Activated naive CD8-positive, alpha-beta T cell treated with anti-CD3 and anti-CD28 coated beads, Interleukin-2, amount 50 U/mL, for 16 hours (primary cell): ENCODE measurements around the gene TSC22D4.
"Not testable (repeated sequence)": the region's sequence is repeated elsewhere in the genome, so short reads cannot be mapped to it uniquely, and the experiment has no call there.

Experiments
- DNase-seq: peaks from one replicate; pipeline ENCODE4 v3.0.0-alpha.2; 2020; ENCODE audit warnings: low read depth, low spot score

TSC22D4 gene

DNA sequence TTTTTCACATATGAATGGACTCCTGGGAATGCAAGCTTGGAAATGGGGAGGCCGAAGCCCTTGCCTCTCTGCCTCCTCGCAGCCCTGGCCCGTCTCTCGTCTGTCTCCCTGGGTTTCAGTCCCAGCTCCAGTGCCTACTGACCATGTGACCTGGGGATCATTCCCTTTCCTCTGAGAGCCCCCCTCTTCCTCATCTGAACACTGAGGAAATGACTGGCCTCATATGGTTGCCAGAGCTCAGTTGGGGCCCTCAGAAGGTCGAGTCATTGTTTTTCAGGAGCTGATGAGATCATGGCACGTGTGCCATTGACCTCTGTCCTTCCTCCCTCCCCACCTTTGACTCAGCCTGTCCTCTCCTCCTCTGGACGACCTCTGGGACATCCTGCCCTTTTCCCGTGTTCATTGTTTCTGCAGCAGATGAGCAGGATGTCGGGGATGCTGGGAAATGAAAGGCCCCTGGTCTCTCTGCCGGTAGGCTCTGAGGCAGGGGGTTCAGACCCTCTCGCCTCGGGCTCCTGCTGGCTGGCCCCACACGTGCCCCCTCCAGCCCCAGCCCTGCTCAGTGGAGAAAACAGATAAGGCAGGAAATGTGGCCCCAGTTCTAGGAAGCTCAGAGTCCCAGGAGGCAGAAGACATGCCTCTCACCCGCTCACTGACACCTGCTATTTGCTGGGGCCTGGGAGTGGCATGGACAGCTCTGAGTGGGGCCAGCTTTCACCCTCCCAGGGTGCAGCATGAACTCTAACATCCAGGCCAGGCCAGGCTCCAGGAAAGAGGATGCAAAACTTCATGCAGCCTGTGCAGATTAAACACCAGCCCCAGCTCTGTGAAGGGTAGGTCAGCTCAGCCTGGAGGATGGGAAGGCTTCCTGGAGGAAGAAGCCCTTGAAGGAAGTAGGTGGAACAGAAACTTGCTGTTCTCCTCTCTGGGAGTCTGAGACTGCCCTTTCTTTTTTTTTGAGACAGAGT lies 34.4 kb downstream of the TSC22D4 start:
- DNase-seq, result no peak

GRCh38 chr7:100443096-100443840 lies 35.7 kb downstream of the TSC22D4 start:
- no peak for DNase-seq

GRCh38 chr7:100441641-100442535 lies 37.1 kb downstream of the TSC22D4 start:
- DNase-seq, result no peak

- not testable (repeated sequence) for DNase-seq
Observed at GRCh38 chr7:100439244-100439643, 39.8 kb downstream of the TSC22D4 start.

DNA sequence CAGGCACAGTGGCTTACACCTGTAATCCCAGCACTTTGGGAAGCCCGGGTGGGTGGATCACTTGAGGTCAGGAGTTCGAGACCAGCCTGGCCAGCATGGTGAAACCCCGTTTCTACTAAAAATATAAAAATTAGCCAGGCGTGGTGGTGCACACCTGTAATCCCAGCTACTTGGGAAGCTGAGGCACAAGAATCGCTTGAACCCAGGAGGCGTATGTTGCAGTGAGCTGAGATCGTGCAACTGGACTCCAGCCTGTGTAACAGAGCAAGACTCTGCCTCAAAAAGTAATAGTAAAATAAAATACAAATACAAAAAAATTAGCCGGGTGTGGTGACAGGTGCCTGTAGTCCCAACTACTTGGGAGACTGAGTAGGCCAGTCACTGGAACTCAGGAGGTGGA lies 40.3 kb downstream of the TSC22D4 start:
- DNase-seq, result not testable (repeated sequence)

- DNase-seq, result no peak
Observed at GRCh38 chr7:100438172-100438571, 40.8 kb downstream of the TSC22D4 start.

DNA sequence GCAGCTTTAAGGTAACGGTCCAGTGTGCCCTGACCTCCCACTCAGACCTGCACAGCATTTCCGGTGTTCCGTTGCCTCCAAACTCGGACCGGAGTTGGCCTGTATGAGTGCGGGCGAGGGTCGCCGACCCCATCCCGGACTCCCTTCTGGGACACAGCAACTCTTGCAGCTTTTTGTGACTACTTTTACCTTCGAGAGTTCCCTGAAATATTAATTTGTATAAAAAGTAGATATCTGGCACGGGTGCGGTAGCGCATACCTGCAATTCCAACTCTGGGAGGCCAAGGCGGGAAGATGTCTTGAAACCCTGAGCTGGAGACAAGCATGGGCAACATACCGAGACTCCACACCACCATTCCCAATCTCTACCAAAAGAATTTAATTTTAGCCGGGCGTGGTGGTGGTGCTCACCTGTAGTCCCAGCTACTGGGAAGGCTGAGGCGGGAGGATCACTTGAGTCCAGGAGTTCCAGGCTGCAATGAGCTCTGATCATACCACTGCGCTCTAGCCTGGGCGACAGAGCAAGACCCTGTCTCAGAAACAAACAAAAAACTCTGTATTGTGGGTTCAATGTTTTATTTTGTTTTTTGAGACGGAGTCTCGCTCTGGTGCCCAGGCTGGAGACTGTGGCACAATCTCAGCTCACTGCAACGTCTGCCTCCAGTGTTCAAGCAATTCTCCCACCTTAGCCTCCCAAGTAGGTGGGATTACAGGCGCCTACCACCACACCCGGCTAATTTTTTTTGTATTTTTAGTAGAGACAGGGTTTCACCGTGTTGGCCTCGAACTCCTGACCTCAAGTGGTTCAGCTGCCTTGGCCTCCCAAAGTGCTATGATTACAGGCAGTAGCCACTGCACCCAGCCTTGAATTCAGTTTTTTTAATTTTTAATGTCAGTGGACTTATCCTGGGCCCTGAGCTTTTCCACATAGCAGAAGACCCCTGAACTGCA lies 41.6 kb downstream of the TSC22D4 start:
- DNase-seq, result no peak

- DNase-seq, result no peak
Observed at GRCh38 chr7:100435401-100436304, 43.4 kb downstream of the TSC22D4 start.

- no peak for DNase-seq
Observed at GRCh38 chr7:100434297-100435144, 44.5 kb downstream of the TSC22D4 start.

GRCh38 chr7:100433592-100434296 lies 45.3 kb downstream of the TSC22D4 start:
- DNase-seq, result no peak

GRCh38 chr7:100433276-100433591 lies 45.8 kb downstream of the TSC22D4 start:
- no peak for DNase-seq

DNA sequence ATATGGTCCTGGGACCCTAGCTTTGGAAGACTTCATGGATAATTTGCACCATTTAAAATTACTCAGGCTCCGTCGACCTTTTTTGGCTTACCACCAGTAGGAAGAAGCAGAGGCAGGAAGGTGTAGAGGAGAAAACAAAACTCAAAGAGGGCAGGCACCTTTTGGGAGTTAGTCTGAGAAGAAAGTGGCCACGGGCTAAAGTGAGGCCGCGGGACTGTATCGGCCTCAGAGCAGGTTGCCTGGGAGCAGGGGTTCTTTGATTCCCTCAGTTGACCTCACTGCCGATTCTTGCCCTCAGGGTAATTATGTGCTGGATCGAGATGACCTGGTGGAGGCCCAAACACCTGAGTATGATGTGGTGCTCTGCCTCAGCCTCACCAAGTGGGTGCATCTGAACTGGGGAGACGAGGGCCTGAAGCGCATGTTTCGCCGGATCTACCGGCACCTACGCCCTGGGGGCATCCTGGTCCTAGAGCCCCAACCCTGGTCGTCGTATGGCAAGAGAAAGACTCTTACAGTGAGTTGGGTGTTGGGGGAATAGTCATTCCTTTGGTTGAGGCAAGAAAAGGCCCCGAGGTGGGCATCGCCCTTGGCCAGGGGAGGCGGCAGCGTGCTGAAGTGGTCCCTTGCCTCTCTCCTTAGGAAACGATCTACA lies 46.3 kb downstream of the TSC22D4 start:
- no peak for DNase-seq

DNA sequence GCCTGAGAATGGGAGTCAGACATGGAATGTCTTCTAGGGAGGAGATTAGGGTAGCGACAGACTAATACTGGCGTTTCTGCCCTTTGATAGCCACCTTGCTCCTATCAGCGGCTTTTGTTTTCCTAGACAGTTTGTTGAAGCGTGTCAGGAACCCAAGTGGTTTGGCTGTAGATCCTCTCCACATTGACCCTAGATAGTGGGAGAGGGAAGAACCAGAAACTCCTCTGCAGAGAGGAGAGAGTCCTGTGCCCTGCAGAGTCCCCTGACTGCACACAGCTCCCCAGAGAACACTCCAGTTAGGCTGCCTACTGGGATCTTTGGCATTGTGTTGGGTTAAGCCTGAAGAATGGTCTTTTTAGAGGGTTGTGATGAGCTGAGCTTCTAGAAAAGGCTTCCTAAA lies 47.0 kb downstream of the TSC22D4 start:
- no peak for DNase-seq

- no peak for DNase-seq
Observed at GRCh38 chr7:100431286-100431735, 47.7 kb downstream of the TSC22D4 start.

GRCh38 chr7:100430493-100431285 lies 48.3 kb downstream of the TSC22D4 start:
- no peak for DNase-seq

GRCh38 chr7:100429637-100430492 lies 49.1 kb downstream of the TSC22D4 start, which contains the start of gene MEPCE:
MEPCE (plus strand) TSS chr7:100429831; CDS start chr7:100430019, 188 bp downstream.
- DNase-seq, result peak; percentile 86
